ENCODE results near the gene TRAF2.

TRAF2 gene

GRCh38 chr9:136917902-136918301 is 31.6 kb downstream of the TRAF2 start:
- DNase-seq: no peak

GRCh38 chr9:136920069-136920468 is 33.8 kb downstream of the TRAF2 start:
- DNase-seq: no peak

GRCh38 chr9:136920734-136921231 is 34.5 kb downstream of the TRAF2 start:
- no peak for DNase-seq

- no peak for DNase-seq
Observed at GRCh38 chr9:136921307-136921706, 35.0 kb downstream of the TRAF2 start.

- DNase-seq: no peak
Observed at GRCh38 chr9:136921718-136922117, 35.4 kb downstream of the TRAF2 start.

GRCh38 chr9:136922540-136922939 is 36.2 kb downstream of the TRAF2 start:
- DNase-seq: no peak

GRCh38 chr9:136923881-136924280 is 37.6 kb downstream of the TRAF2 start:
- no peak for DNase-seq

- no peak for DNase-seq
Observed at GRCh38 chr9:136925414-136926153, 39.3 kb downstream of the TRAF2 start.

- DNase-seq: no peak
Observed at GRCh38 chr9:136926154-136926704, 39.9 kb downstream of the TRAF2 start.

GRCh38 chr9:136926749-136927148 is 40.4 kb downstream of the TRAF2 start:
- DNase-seq: no peak

- no peak for DNase-seq
Observed at GRCh38 chr9:136927343-136928271, 41.3 kb downstream of the TRAF2 start.

GRCh38 chr9:136928591-136928990 is 42.3 kb downstream of the TRAF2 start:
- no peak for DNase-seq

GRCh38 chr9:136930014-136930413 is 43.7 kb downstream of the TRAF2 start:
- no peak for DNase-seq

- no peak for DNase-seq
Observed at GRCh38 chr9:136931611-136932130, 45.4 kb downstream of the TRAF2 start.

GRCh38 chr9:136934277-136934676 is 48.0 kb downstream of the TRAF2 start:
- no peak for DNase-seq

- DNase-seq: no peak
Observed at GRCh38 chr9:136935651-136936050, 49.3 kb downstream of the TRAF2 start.

GRCh38 chr9:136936645-136937170 is 50.4 kb downstream of the TRAF2 start:
- no peak for DNase-seq

- DNase-seq: no peak
Observed at GRCh38 chr9:136937186-136938001, 51.1 kb downstream of the TRAF2 start.

- no peak for DNase-seq
Observed at GRCh38 chr9:136939431-136939995, 53.2 kb downstream of the TRAF2 start.

- no peak for DNase-seq
Observed at GRCh38 chr9:136939996-136940525, 53.7 kb downstream of the TRAF2 start.

- no peak for DNase-seq
Observed at GRCh38 chr9:136940526-136941230, 54.4 kb downstream of the TRAF2 start.
